ENCODE data around the gene TPD52L1. TPM values are rescaled to one million over a fixed set of nuclear protein-coding genes. Genes with fewer than 3 reads are reported as not detected.
"Not testable (repeated sequence)": the region's sequence is repeated elsewhere in the genome, so short reads cannot be mapped to it uniquely, and the experiment has no call there.

Gene TPD52L1
- polyA plus RNA-seq (ENCODE audit: insufficient read length), result 92.7 TPM
- long read RNA-seq, donor 1, transcript TPD52L1-213 (7 exons, 2,356 nt), result minor isoform, 7 of 82 reads
- long read RNA-seq, donor 1, transcript TPD52L1-202 (5 exons, 2,147 nt), result minor isoform, 15 of 82 reads
- long read RNA-seq, donor 1, transcript TPD52L1-216 (1 exons, 2,486 nt), result major isoform, 28 of 82 reads
- long read RNA-seq, donor 1, transcript TPD52L1-206 (4 exons, 915 nt), result minor isoform, 8 of 82 reads
- long read RNA-seq, donor 1, partial matches to known transcripts, result 7 of 82 reads
- long read RNA-seq, donor 1, other reads (novel, unspliced or antisense), result 7 of 82 reads
- long read RNA-seq, donor 2, transcript TPD52L1-213 (7 exons, 2,356 nt), result major isoform, 11 of 64 reads
- long read RNA-seq, donor 2, transcript TPD52L1-202 (5 exons, 2,147 nt), result minor isoform, 8 of 64 reads
- long read RNA-seq, donor 2, transcript TPD52L1-206 (4 exons, 915 nt), result minor isoform, 8 of 64 reads
- long read RNA-seq, donor 2, transcript TPD52L1-216 (1 exons, 2,486 nt), result minor isoform, 9 of 64 reads
- long read RNA-seq, donor 2, partial matches to known transcripts, result 7 of 64 reads
- long read RNA-seq, donor 2, other reads (novel, unspliced or antisense), result 5 of 64 reads
- long read RNA-seq, donor 3, transcript TPD52L1-202 (5 exons, 2,147 nt), result minor isoform, 5 of 46 reads
- long read RNA-seq, donor 3, transcript TPD52L1-206 (4 exons, 915 nt), result minor isoform, 7 of 46 reads
- long read RNA-seq, donor 3, transcript TPD52L1-216 (1 exons, 2,486 nt), result minor isoform, 10 of 46 reads
- long read RNA-seq, donor 3, transcript TPD52L1-213 (7 exons, 2,356 nt), result major isoform, 11 of 46 reads
- long read RNA-seq, donor 3, partial matches to known transcripts, result 0 of 46 reads
- long read RNA-seq, donor 3, other reads (novel, unspliced or antisense), result 5 of 46 reads
- long read RNA-seq, donor 4, transcript TPD52L1-216 (1 exons, 2,486 nt), result major isoform, 9 of 12 reads
- long read RNA-seq, donor 4, partial matches to known transcripts, result 0 of 12 reads
- long read RNA-seq, donor 4, other reads (novel, unspliced or antisense), result 0 of 12 reads
- long read RNA-seq, donor 5, transcript TPD52L1-213 (7 exons, 2,356 nt), result minor isoform, 15 of 126 reads
- long read RNA-seq, donor 5, transcript TPD52L1-203 (6 exons, 1,308 nt), result minor isoform, 12 of 126 reads
- long read RNA-seq, donor 5, transcript TPD52L1-202 (5 exons, 2,147 nt), result major isoform, 23 of 126 reads
- long read RNA-seq, donor 5, transcript TPD52L1-206 (4 exons, 915 nt), result minor isoform, 20 of 126 reads
- long read RNA-seq, donor 5, partial matches to known transcripts, result 15 of 126 reads
- long read RNA-seq, donor 5, other reads (novel, unspliced or antisense), result 20 of 126 reads
- long read RNA-seq, donor 6, transcript TPD52L1-213 (7 exons, 2,356 nt), result minor isoform, 12 of 50 reads
- long read RNA-seq, donor 6, transcript TPD52L1-206 (4 exons, 915 nt), result minor isoform, 7 of 50 reads
- long read RNA-seq, donor 6, transcript TPD52L1-216 (1 exons, 2,486 nt), result major isoform, 18 of 50 reads
- long read RNA-seq, donor 6, partial matches to known transcripts, result 0 of 50 reads
- long read RNA-seq, donor 6, other reads (novel, unspliced or antisense), result 7 of 50 reads
- long read RNA-seq, donor 7, transcript TPD52L1-216 (1 exons, 2,486 nt), result major isoform, 16 of 57 reads
- long read RNA-seq, donor 7, transcript TPD52L1-213 (7 exons, 2,356 nt), result minor isoform, 10 of 57 reads
- long read RNA-seq, donor 7, transcript TPD52L1-203 (6 exons, 1,308 nt), result minor isoform, 7 of 57 reads
- long read RNA-seq, donor 7, transcript TPD52L1-202 (5 exons, 2,147 nt), result minor isoform, 14 of 57 reads
- long read RNA-seq, donor 7, partial matches to known transcripts, result 0 of 57 reads
- long read RNA-seq, donor 7, other reads (novel, unspliced or antisense), result 0 of 57 reads
- long read RNA-seq, donor 8, transcript TPD52L1-202 (5 exons, 2,147 nt), result major isoform, 6 of 18 reads
- long read RNA-seq, donor 8, partial matches to known transcripts, result 0 of 18 reads
- long read RNA-seq, donor 8, other reads (novel, unspliced or antisense), result 0 of 18 reads

- DNase-seq, result peak; percentile 80
These were observed at the start of gene TPD52L1 for GRCh38 chr6:125153391-125154117. Gene TPD52L1 (plus strand): TSS chr6:125153773. CDS start chr6:125153952, 179 bp downstream.

GRCh38 chr6:125104425-125104824 lies 49.1 kb upstream of the TPD52L1 start:
- no peak for DNase-seq

GRCh38 chr6:125107048-125107447 lies 46.5 kb upstream of the TPD52L1 start:
- no peak for DNase-seq

GRCh38 chr6:125107896-125108295 lies 45.7 kb upstream of the TPD52L1 start:
- DNase-seq, result no peak

- DNase-seq, result no peak
These were observed 43.5 kb upstream of the TPD52L1 start for GRCh38 chr6:125110056-125110455.

- no peak for DNase-seq
These were observed 42.2 kb upstream of the TPD52L1 start for GRCh38 chr6:125111219-125111983.

GRCh38 chr6:125112934-125113333 lies 40.6 kb upstream of the TPD52L1 start:
- DNase-seq, result no peak

- DNase-seq, result peak; percentile 50
These were observed 39.2 kb upstream of the TPD52L1 start for GRCh38 chr6:125114248-125114858.

- DNase-seq, result no peak
These were observed 37.4 kb upstream of the TPD52L1 start for GRCh38 chr6:125116170-125116569.

GRCh38 chr6:125116710-125117109 lies 36.9 kb upstream of the TPD52L1 start:
- no peak for DNase-seq

GRCh38 chr6:125117818-125118217 lies 35.8 kb upstream of the TPD52L1 start:
- no peak for DNase-seq

GRCh38 chr6:125120054-125120590 lies 33.5 kb upstream of the TPD52L1 start:
- DNase-seq, result no peak

- DNase-seq, result no peak
These were observed 31.7 kb upstream of the TPD52L1 start for GRCh38 chr6:125121894-125122293.

GRCh38 chr6:125123051-125123450 lies 30.5 kb upstream of the TPD52L1 start:
- no peak for DNase-seq

GRCh38 chr6:125123468-125124048 lies 30.0 kb upstream of the TPD52L1 start:
- no peak for DNase-seq

GRCh38 chr6:125124049-125124669 lies 29.4 kb upstream of the TPD52L1 start:
- no peak for DNase-seq

- DNase-seq, result not testable (repeated sequence)
These were observed 27.7 kb upstream of the TPD52L1 start for GRCh38 chr6:125125856-125126255.
